GM08714 (cell line): ENCODE data around the gene S100A11.

Source experiments
- H3K4me3 ChIP-seq: fragments of 200-500 bp; sonication (Bioruptor generic); 2 replicates; pipeline ENCODE4 v1.5.1; 2014; ENCODE audit warnings: mild to moderate bottlenecking, low read length, inconsistent platforms
- ZNF274 ChIP-seq: IDR thresholded peaks from 2 replicates; pipeline ENCODE4 v1.6.1; 2012; ENCODE audit warnings: mild to moderate bottlenecking, low read depth, low read length

The S100A11 gene

DNA sequence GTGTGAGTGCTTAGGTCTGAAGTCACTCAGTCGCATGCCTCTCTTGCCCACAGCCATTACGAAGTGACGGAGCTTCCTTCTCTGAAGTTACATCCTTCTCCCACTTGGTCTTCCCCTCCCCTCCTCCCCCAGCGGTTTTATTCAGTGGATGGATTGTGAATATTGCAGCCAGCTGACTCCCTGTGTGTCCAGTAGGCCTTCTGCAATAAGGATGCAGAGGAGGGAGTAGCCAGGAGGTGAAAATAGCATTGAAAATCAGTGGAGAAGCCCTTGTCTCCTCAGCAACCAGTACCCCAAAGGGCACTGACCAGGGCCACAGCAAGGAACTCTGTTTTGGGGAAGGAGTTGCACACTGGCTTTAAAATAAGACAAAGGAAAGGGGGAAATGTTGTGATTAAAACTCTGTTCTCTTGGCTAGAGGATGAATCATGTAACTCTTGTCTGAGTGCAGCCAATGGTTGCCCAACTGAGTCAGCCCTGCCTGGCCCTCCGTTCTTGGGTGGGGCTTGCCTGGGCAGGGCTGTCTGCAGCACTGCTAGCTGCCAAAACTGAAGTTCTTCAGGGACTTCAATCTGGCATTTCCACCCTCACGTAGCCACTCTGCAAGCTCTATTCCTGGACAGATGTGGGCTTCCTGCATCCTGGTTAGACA is 47.5 kb downstream of the S100A11 start:
- no peak overlapping the region for H3K4me3 ChIP-seq
- no peak for TF ChIP-seq ZNF274

DNA sequence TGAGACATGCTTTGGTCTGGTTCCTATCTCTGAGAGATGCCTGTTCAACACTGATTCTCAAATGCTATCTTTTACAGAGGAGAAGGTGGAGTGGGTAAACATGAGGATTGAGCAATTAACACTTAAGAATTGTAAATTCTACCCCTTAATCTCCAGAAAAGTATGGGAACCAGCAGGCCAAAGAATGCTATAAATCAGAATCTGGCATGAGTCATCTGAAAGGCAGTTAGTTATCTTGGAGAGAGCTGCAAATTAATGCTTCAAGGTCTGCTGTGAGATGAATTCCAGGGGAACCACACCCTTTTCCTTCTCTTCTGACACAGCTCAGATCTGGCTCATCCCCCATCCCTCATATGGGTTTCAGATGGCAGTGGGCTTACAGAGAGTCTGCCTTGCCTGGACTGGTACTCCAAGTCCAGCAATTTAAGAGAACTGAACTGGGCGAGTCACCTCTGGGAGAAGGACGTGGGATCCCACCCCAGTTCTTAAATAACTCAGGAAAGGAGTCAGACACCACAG is 48.3 kb downstream of the S100A11 start:
- H3K4me3 ChIP-seq: no peak overlapping the region
- TF ChIP-seq ZNF274: no peak

DNA sequence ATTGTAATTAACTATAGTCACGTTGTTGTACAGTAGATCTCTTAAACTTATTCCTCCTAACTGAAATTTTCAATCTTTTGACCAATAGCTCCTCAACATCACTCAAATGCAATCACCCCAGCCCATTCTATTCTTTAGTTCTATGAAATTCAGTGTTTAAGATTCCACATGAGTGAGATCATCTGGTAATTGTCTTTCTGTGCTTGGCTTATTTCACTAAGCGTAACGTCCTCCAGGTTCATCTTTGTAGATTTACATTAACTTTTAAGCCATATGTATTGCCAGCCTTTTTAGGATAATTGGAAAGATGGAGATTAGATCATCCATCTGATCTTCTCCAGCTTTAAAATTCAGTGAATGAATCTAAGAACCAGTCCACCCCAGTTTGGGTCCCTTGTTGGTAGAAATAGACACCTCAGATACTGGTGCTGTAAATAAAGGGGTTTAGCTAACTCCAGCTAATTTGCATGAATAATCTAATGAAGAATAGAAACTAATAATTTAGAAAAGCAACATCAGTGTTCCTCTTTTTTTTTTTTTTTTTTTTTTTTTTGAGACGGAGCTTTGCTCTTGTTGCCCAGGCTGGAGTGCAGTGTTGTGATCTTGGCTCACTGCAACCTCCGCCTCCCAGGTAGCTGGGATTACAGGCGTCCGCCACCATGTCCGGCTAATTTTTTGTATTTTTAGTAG is 50.2 kb downstream of the S100A11 start:
- TF ChIP-seq ZNF274: no peak
- no peak overlapping the region for H3K4me3 ChIP-seq

DNA sequence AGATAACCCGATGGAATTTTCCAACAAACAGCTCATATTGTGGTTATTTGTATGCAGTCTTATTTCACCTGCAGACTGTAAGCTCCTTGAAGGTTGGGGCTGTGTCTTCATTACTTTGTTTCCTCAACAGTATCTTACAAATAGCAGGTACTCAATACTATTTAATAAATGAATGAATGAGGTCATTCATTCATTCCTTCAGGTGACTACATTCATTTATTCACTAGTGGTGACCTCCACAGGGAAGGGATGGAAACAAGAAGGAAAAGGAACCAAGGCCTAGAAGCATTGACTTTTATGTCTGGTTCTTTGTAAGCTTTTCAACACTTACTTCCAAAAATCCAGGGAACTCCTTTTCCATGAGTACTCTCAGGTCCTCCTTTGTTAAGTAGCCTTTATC is 51.0 kb downstream of the S100A11 start:
- no peak for TF ChIP-seq ZNF274

DNA sequence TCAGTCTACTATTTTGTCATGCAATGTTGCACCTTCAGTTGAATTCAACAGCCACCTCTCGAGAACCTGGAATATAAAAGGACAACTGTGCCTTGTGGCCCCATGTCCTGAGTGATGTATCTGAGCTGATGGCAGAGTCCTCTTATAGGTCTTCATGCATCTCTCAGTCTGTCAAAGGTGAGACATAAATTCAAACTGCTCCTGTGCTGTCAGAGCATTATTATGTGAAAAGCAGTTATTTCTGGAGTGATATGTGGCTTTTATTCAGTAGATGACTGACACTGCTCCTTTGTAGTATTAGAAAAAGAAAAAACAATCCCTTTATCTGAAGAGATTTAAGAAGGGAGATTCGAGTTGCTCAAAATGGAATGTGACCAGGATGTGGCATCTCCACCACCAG is 51.5 kb downstream of the S100A11 start:
- H3K4me3 ChIP-seq: no peak overlapping the region
- no peak for TF ChIP-seq ZNF274

More for the DNA sequence above, 51.0 kb downstream of the S100A11 start:
- no peak overlapping the region for H3K4me3 ChIP-seq

DNA sequence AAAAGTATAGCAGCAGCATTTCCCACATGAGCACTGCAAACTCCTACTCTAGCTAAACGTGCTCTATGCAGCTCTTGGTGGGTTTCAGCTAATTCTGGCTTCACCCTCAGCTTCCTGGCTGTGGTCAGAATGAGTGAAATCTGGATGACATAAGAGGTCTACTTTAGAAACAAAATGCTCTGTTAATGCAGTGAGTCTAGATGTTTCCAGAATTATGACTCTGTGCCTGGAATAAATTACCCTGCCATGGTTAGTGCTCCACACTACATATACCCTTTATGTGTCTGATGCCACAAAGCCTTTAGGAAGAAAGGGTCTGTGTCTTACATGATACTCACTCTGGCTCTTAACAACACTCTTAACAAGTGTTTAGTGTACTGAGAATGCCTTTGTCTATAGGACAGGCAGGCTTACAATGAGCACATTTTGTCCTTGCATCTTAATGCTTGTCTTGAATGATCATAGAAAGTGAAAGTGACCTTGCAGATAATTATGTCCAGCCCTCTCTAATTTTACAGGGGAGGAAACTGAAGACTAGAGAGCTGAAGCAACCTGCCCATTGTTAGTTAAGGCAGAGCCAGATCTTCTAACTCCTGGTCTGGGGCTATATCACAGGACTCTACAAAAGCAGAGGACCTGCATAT is 52.4 kb downstream of the S100A11 start:
- TF ChIP-seq ZNF274: no peak
- no peak overlapping the region for H3K4me3 ChIP-seq
